ENCODE data around the gene CYP2S1. TPM values are rescaled to one million over a fixed set of nuclear protein-coding genes. Genes with fewer than 3 reads are reported as not detected.

The CYP2S1 gene
- polyA plus RNA-seq, 1 donor from 2014 or later: not detected

GRCh38 chr19:41195675-41196497 lies 2.9 kb downstream of the CYP2S1 start:
- no peaks in the 10 kb centered on the region for H3K79me2 ChIP-seq (replicated peaks; ENCODE audit: insufficient read depth, low read length)
- no peak overlapping the region for H3K4me2 ChIP-seq (ENCODE audit: low read length)
- no peak overlapping the region for H2AFZ ChIP-seq (ENCODE audit: low read depth, low read length)
- no peaks in the 10 kb centered on the region for H3F3A ChIP-seq (ENCODE audit: insufficient read depth, low read length, poor library complexity, severe bottlenecking)
- H3K9me3 ChIP-seq (ENCODE audit: low read length): no peaks in the 10 kb centered on the region
- no peaks in the 10 kb centered on the region for H3K36me3 ChIP-seq (ENCODE audit: insufficient read depth, low read length)
- peaks cover 22% of the 10 kb centered on the region for H3K27me3 ChIP-seq (ENCODE audit: insufficient read depth, low read depth, low read length)
- H3K9ac ChIP-seq (ENCODE audit: low read length): no peak overlapping the region
- no peak overlapping the region for H3K4me3 ChIP-seq (ENCODE audit: low read length)
- H3K27ac ChIP-seq (ENCODE audit: low read length): no peak overlapping the region
- no peaks in the 10 kb centered on the region for H4K20me1 ChIP-seq (ENCODE audit: insufficient read depth)
- TF ChIP-seq SMC3 (conservative IDR thresholded peaks at IDR 0.05; ENCODE audit: poor library complexity) (no peak), CTCF (IDR thresholded peaks at IDR 0.05; ENCODE audit: poor library complexity, severe bottlenecking) (no peak)
- no peaks in the 10 kb centered on the region for H3K9me2 ChIP-seq (ENCODE audit: insufficient read depth, low read length)

GRCh38 chr19:41198559-41198958 lies 5.5 kb downstream of the CYP2S1 start:
- Histone ChIP-seq H3K79me2 (replicated peaks; ENCODE audit: insufficient read depth, low read length) (no peaks in the 10 kb centered on the region), H3F3A (ENCODE audit: insufficient read depth, low read length, poor library complexity, severe bottlenecking) (no peaks in the 10 kb centered on the region), H2AFZ (ENCODE audit: low read depth, low read length) (no peak overlapping the region), H3K9me3 (ENCODE audit: low read length) (no peaks in the 10 kb centered on the region), H3K4me2 (ENCODE audit: low read length) (no peak overlapping the region), H3K4me3 (ENCODE audit: low read length) (no peak overlapping the region), H3K9ac (ENCODE audit: low read length) (no peak overlapping the region), H3K27me3 (ENCODE audit: insufficient read depth, low read depth, low read length) (peaks cover 5% of the 10 kb centered on the region), H3K9me2 (ENCODE audit: insufficient read depth, low read length) (no peaks in the 10 kb centered on the region), H3K27ac (ENCODE audit: low read length) (no peak overlapping the region), H4K20me1 (ENCODE audit: insufficient read depth) (no peaks in the 10 kb centered on the region), H3K36me3 (ENCODE audit: insufficient read depth, low read length) (no peaks in the 10 kb centered on the region)
- TF ChIP-seq CTCF (IDR thresholded peaks at IDR 0.05; ENCODE audit: poor library complexity, severe bottlenecking) (no peak), EZH2 (IDR thresholded peaks at IDR 0.05; ENCODE audit: borderline replicate concordance, insufficient read depth, low read length, poor library complexity, severe bottlenecking) (no peak), SMC3 (conservative IDR thresholded peaks at IDR 0.05; ENCODE audit: poor library complexity) (no peak), TAF1 (IDR thresholded peaks at IDR 0.05; ENCODE audit: low read depth) (no peak), RAD21 (conservative IDR thresholded peaks at IDR 0.05) (no peak), REST (IDR thresholded peaks at IDR 0.05; ENCODE audit: borderline replicate concordance) (no peak), MXI1 (conservative IDR thresholded peaks at IDR 0.05; ENCODE audit: poor library complexity, severe bottlenecking) (no peak), POLR2AphosphoS5 (IDR thresholded peaks at IDR 0.05) (no peak), EP300 (conservative IDR thresholded peaks at IDR 0.05; ENCODE audit: poor library complexity, severe bottlenecking) (no peak)

All from neural cell (in vitro differentiated cells).